Measurements from ENCODE around the gene COASY.

- TF ChIP-seq CTCF (IDR thresholded peaks at IDR 0.05; ENCODE audit: low read length) (no peak), EZH2 (optimal IDR thresholded peaks at IDR 0.05; ENCODE audit: low read depth, low read length) (no peak), EZH2phosphoT487 (IDR thresholded peaks at IDR 0.05; ENCODE audit: low read length) (no peak)
Observed at GRCh38 chr17:42591411-42591810, 29.5 kb downstream of the COASY start.
